Measurements from ENCODE around the gene HBD. TPM values are rescaled to one million over a fixed set of nuclear protein-coding genes. Genes with fewer than 3 reads are reported as not detected.

HBD gene
- total RNA-seq, 2 experiments from 2014 or later = not detected

DNA sequence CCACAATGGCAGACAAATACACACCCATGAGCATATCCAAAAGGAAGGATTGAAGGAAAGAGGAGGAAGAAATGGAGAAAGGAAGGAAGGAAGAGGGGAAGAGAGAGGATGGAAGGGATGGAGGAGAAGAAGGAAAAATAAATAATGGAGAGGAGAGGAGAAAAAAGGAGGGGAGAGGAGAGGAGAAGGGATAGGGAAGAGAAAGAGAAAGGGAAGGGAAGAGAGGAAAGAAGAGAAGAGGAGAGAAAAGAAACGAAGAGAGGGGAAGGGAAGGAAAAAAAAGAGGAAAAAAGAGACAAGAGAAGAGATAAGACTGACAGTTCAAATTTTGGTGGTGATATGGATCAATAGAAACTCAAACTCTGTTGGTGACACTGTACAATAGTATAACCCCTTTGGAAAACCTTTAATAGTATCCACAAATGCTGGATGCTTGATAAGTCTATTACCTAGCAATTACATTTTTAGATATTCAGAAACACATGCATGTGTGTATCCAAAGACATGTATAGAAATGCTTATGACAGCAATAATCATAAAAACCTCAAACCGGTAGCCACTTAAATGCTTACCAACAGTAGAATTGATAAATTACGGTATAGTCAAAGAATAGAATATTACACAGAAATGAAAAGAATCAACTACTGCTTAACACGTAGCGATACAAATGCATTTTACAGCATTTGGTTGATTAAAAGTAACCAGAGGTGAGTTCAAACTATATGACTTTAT lies 1.2 kb upstream of the HBD start:
- intact Hi-C loops (cut with micrococcal nuclease; ENCODE audit: unreplicated experiment) = no loop called here
- Histone ChIP-seq H3K4me3 (ENCODE audit: low read depth, low read length, poor library complexity, severe bottlenecking) (no peak overlapping the region), H3K79me2 (ENCODE audit: insufficient read depth, low read depth, low read length) (no peaks in the 10 kb centered on the region), H3K4me2 (ENCODE audit: low read length) (no peak overlapping the region), H3K27ac (ENCODE audit: low read depth, low read length, poor library complexity, severe bottlenecking) (no peak overlapping the region), H4K20me1 (ENCODE audit: insufficient read depth, low read length) (no peaks in the 10 kb centered on the region), H2AFZ (ENCODE audit: low read length) (no peak overlapping the region), H3K36me3 (ENCODE audit: insufficient read depth, low read length) (no peaks in the 10 kb centered on the region), H3K9me2 (ENCODE audit: insufficient read depth, low read length) (no peaks in the 10 kb centered on the region), H3K9me3 (ENCODE audit: low read length) (no peaks in the 10 kb centered on the region), H3K4me1 (ENCODE audit: insufficient read depth, low read length, poor library complexity, severe bottlenecking) (no peaks in the 10 kb centered on the region)
- no peak for TF ChIP-seq EZH2phosphoT487 (IDR thresholded peaks at IDR 0.05; ENCODE audit: borderline replicate concordance, low read depth, low read length)
- TF ChIP-seq, protein P1, sequence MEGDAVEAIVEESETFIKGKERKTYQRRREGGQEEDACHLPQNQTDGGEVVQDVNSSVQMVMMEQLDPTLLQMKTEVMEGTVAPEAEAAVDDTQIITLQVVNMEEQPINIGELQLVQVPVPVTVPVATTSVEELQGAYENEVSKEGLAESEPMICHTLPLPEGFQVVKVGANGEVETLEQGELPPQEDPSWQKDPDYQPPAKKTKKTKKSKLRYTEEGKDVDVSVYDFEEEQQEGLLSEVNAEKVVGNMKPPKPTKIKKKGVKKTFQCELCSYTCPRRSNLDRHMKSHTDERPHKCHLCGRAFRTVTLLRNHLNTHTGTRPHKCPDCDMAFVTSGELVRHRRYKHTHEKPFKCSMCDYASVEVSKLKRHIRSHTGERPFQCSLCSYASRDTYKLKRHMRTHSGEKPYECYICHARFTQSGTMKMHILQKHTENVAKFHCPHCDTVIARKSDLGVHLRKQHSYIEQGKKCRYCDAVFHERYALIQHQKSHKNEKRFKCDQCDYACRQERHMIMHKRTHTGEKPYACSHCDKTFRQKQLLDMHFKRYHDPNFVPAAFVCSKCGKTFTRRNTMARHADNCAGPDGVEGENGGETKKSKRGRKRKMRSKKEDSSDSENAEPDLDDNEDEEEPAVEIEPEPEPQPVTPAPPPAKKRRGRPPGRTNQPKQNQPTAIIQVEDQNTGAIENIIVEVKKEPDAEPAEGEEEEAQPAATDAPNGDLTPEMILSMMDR (conservative IDR thresholded peaks at IDR 0.05; ENCODE audit: low read length) = no peak
- DNase-seq (ENCODE audit: low spot score) = no peak
- no TSS peak for BruUV-seq (replicated peaks)
- ChIA-PET CTCF (ENCODE audit: unreplicated experiment) (no interaction called here), POLR2A (no interaction called here)

DNA sequence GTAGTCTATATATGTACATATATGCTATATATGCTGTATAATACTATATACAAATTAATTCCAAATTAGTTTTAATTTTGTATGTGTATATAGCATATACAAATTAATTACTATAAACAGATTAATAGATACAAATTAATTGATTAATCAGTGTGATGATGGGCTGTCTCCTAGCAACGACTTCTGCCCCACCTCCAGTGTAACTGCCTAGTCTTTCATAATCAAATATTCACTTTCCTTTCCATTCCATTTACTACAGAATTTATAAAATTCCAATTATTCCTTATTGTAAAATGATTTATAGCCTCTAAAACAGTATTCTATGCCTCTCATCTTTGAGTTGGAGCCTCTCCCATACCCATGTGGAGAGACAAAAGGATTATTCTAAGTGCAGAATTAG lies 976 bp downstream of the HBD start:
- Histone ChIP-seq H3K27ac (ENCODE audit: low read depth, low read length, poor library complexity, severe bottlenecking) (no peak overlapping the region), H3K4me2 (ENCODE audit: low read length) (no peak overlapping the region), H3K9me3 (ENCODE audit: low read length) (no peaks in the 10 kb centered on the region), H3K4me3 (ENCODE audit: low read depth, low read length, poor library complexity, severe bottlenecking) (no peak overlapping the region), H3K36me3 (ENCODE audit: insufficient read depth, low read length) (no peaks in the 10 kb centered on the region), H3K9me2 (ENCODE audit: insufficient read depth, low read length) (no peaks in the 10 kb centered on the region), H2AFZ (ENCODE audit: low read length) (no peak overlapping the region), H3K4me1 (ENCODE audit: insufficient read depth, low read length, poor library complexity, severe bottlenecking) (no peaks in the 10 kb centered on the region), H4K20me1 (ENCODE audit: insufficient read depth, low read length) (no peaks in the 10 kb centered on the region), H3K79me2 (ENCODE audit: insufficient read depth, low read depth, low read length) (no peaks in the 10 kb centered on the region)
- no TSS peak for BruUV-seq (replicated peaks)
- intact Hi-C loops (cut with micrococcal nuclease; ENCODE audit: unreplicated experiment) = no loop called here
- DNase-seq (ENCODE audit: low spot score) = no peak
- ChIA-PET POLR2A (no interaction called here), CTCF (ENCODE audit: unreplicated experiment) (no interaction called here)
- no peak for TF ChIP-seq EZH2phosphoT487 (IDR thresholded peaks at IDR 0.05; ENCODE audit: borderline replicate concordance, low read depth, low read length)
- TF ChIP-seq, protein P1 (conservative IDR thresholded peaks at IDR 0.05; ENCODE audit: low read length) = no peak

DNA sequence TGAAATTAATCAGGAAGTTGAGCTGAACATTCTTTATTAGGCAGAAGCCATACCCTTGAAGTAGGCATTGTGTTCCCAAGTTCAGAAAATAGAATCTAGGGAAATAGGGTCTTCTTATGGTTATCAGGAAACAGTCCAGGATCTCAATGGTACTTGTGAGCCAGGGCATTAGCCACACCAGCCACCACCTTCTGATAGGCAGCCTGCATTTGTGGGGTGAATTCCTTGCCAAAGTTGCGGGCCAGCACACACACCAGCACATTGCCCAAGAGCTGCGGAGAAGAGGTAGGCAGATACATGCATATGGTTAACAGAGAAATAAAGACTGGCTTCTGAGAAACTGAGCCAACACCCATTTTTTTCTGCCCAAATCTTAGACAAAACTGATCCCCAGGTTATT lies 1.5 kb downstream of the HBD start:
- no TSS peak for BruUV-seq (replicated peaks)
- no peaks in the 10 kb centered on the region for H3K4me1 ChIP-seq (ENCODE audit: insufficient read depth, low read length, poor library complexity, severe bottlenecking)
- no peak overlapping the region for H3K4me2 ChIP-seq (ENCODE audit: low read length)
- H3K36me3 ChIP-seq (ENCODE audit: insufficient read depth, low read length) = no peaks in the 10 kb centered on the region
- POLR2A ChIA-PET = no interaction called here
- H3K79me2 ChIP-seq (ENCODE audit: insufficient read depth, low read depth, low read length) = no peaks in the 10 kb centered on the region
- no peak overlapping the region for H2AFZ ChIP-seq (ENCODE audit: low read length)
- intact Hi-C loops (cut with micrococcal nuclease; ENCODE audit: unreplicated experiment) = no loop called here
- TF ChIP-seq, protein P1 (conservative IDR thresholded peaks at IDR 0.05; ENCODE audit: low read length) = no peak
- TF ChIP-seq EZH2phosphoT487 (IDR thresholded peaks at IDR 0.05; ENCODE audit: borderline replicate concordance, low read depth, low read length) = no peak
- CTCF ChIA-PET (ENCODE audit: unreplicated experiment) = no interaction called here
- H3K9me2 ChIP-seq (ENCODE audit: insufficient read depth, low read length) = no peaks in the 10 kb centered on the region
- no peaks in the 10 kb centered on the region for H4K20me1 ChIP-seq (ENCODE audit: insufficient read depth, low read length)
- no peak overlapping the region for H3K27ac ChIP-seq (ENCODE audit: low read depth, low read length, poor library complexity, severe bottlenecking)
- H3K9me3 ChIP-seq (ENCODE audit: low read length) = no peaks in the 10 kb centered on the region
- no peak for DNase-seq (ENCODE audit: low spot score)
- H3K4me3 ChIP-seq (ENCODE audit: low read depth, low read length, poor library complexity, severe bottlenecking) = no peak overlapping the region

Measured in OCI-LY7 (cell line).